ENCODE measurements around the gene GRAMD1A. TPM values are rescaled to one million over a fixed set of nuclear protein-coding genes. Genes with fewer than 3 reads are reported as not detected.

The GRAMD1A gene
- total RNA-seq: 10 to 100 TPM; 10.4 to 34.8 (median 15.4) TPM
- long read RNA-seq, partial matches to known transcripts: 0 of 1 reads
- long read RNA-seq, other reads (novel, unspliced or antisense): 0 of 1 reads

DNA sequence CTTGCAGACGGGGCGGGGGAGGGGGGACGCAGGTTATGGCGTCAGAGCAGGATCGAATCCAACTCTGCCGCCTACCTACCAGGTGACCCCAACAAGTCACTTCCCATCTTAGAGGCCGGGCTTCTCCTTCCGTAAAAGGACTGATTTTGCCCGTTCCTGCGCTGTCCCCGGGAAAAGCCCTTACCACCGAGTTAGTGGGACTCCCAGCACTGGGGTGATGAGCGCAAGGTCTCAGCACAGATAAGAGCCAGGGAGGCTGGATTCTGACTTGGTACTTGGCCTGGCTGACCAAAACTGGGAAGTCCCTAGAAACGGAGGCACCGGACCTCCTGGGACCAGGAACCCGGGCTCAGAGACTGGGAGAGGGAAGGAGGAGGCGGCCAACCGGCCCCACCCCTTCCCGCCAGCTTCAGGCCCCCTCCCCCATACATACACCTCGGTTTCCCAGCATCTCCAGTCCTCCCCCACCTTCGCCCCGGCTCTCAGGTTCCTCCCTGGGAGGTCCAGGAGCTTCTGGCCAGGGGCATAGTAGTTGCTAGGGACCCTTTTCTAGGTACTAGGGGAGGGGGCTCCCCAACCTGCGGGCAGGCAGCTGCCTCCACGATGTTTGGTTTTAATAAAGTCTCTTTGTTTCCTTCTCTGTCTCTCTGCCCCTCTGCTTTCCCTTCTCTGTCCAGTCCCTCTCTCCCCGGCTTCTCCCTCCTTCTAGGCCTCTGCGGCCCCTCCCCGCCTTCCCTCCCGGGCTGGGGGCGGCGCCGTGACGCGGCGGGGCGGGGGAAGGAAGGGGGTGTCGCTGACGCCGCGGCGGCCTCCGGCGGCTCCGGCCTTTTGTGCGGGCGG, at the start of gene GRAMD1A:
TSS of gene GRAMD1A (plus strand) at position 826 of the 840 bp plus-strand sequence. CDS start 156 bp downstream, outside the sequence.
- peak; percentile 77 to 89 (median 82) for ATAC-seq
- DNase-seq: peak; percentile 90 to 93 (median 91)
- peaks cover 0 to 32% (median 7%) of the 10 kb centered on the region in 4 donors for H3K4me1 ChIP-seq
- intact Hi-C loops (cut with DNase I): no loop called here
- no peaks in the 10 kb centered on the region for H3K27me3 ChIP-seq
- peak; percentile 72 for TF ChIP-seq POLR2A (IDR thresholded peaks at IDR 0.05)
- TF ChIP-seq, protein P1, sequence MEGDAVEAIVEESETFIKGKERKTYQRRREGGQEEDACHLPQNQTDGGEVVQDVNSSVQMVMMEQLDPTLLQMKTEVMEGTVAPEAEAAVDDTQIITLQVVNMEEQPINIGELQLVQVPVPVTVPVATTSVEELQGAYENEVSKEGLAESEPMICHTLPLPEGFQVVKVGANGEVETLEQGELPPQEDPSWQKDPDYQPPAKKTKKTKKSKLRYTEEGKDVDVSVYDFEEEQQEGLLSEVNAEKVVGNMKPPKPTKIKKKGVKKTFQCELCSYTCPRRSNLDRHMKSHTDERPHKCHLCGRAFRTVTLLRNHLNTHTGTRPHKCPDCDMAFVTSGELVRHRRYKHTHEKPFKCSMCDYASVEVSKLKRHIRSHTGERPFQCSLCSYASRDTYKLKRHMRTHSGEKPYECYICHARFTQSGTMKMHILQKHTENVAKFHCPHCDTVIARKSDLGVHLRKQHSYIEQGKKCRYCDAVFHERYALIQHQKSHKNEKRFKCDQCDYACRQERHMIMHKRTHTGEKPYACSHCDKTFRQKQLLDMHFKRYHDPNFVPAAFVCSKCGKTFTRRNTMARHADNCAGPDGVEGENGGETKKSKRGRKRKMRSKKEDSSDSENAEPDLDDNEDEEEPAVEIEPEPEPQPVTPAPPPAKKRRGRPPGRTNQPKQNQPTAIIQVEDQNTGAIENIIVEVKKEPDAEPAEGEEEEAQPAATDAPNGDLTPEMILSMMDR (IDR thresholded peaks at IDR 0.05): no peak
- no peaks in the 10 kb centered on the region for H3K36me3 ChIP-seq
- under 1% methylated on average over 29 of the region's 45 CpGs for WGBS (ENCODE audit: insufficient coverage, low coverage, low lambda C conversion rate, missing lambda C conversion rate)
- peak within 1 kb of the TSS; percentile 96 to 98 (median 97) for H3K27ac ChIP-seq
- H3K4me3 ChIP-seq: peak within 1 kb of the TSS; percentile 59 to 69 (median 63)
- H3K9me3 ChIP-seq: no peaks in the 10 kb centered on the region

- Histone ChIP-seq H3K36me3 (peaks cover 0 to 10% (median under 1%) of the 10 kb centered on the region in 4 donors), H3K9me3 (peaks cover 3 to 34% (median 15%) of the 10 kb centered on the region in 4 donors), H3K4me3 (no peak overlapping the region), H3K27ac (no peak overlapping the region), H3K27me3 (no peaks in the 10 kb centered on the region), H3K4me1 (no peaks in the 10 kb centered on the region)
- intact Hi-C loops (cut with DNase I): no loop called here
- no peak for DNase-seq
- TF ChIP-seq POLR2A (IDR thresholded peaks at IDR 0.05): no peak
- TF ChIP-seq, protein P1 (IDR thresholded peaks at IDR 0.05): no peak
- no peak for ATAC-seq
These were observed 47.0 kb upstream of the GRAMD1A start for GRCh38 chr19:34953092-34953491.

GRCh38 chr19:34957830-34958751, 42.0 kb upstream of the GRAMD1A start:
- Histone ChIP-seq H3K27ac (no peak overlapping the region), H3K36me3 (peaks cover 5 to 33% (median 16%) of the 10 kb centered on the region in 4 donors), H3K4me1 (peaks cover 0 to 8% (median 0%) of the 10 kb centered on the region in 4 donors), H3K9me3 (peaks cover 0 to 41% (median 25%) of the 10 kb centered on the region in 4 donors), H3K27me3 (no peaks in the 10 kb centered on the region), H3K4me3 (no peak overlapping the region)
- TF ChIP-seq POLR2A (IDR thresholded peaks at IDR 0.05): no peak
- TF ChIP-seq, protein P1 (IDR thresholded peaks at IDR 0.05): no peak
- 94% methylated on average over 6 of the region's 22 CpGs for WGBS (ENCODE audit: insufficient coverage, low coverage, low lambda C conversion rate, missing lambda C conversion rate)
- no peak for ATAC-seq
- intact Hi-C loops (cut with DNase I): no loop called here
- no peak for DNase-seq

DNA sequence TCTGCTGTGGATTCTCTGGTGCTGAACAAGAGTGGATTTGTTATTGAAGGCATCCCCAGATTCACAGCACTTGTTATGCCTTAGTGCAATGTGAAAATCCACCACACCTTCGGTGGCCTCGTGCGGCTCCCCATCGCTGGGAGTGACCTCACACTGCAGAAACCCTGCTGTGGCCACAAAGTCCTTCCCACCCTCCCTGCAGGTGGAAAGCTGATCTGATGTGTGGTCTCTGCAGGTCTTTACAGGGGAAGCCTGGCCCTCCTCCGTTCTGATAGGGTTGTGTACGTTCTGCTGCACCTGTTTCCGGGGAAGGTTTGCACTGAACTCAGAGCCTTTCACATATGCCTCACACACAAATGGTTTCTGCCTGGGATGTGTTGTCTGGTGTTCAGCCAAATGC, 41.1 kb upstream of the GRAMD1A start:
- Histone ChIP-seq H3K36me3 (peaks cover 5 to 33% (median 16%) of the 10 kb centered on the region in 4 donors), H3K9me3 (peaks cover 0 to 33% (median 24%) of the 10 kb centered on the region in 4 donors), H3K4me3 (no peak overlapping the region), H3K27me3 (no peaks in the 10 kb centered on the region), H3K4me1 (peaks cover 0 to 9% (median 0%) of the 10 kb centered on the region in 4 donors), H3K27ac (no peak overlapping the region)
- 100% methylated on average over 2 of the region's 7 CpGs for WGBS (ENCODE audit: insufficient coverage, low coverage, low lambda C conversion rate, missing lambda C conversion rate)
- TF ChIP-seq, protein P1 (IDR thresholded peaks at IDR 0.05): no peak
- TF ChIP-seq POLR2A (IDR thresholded peaks at IDR 0.05): no peak
- DNase-seq (no peak), ATAC-seq (no peak)
- intact Hi-C loops (cut with DNase I): no loop called here

All from right lobe of liver (tissue), 6 donors.